Loucy (cell line): Measurements from ENCODE around the gene FCGBP.
"Not testable (repeated sequence)": the region's sequence is repeated elsewhere in the genome, so short reads cannot be mapped to it uniquely, and the experiment has no call there.

ENCODE experiments used
- H2AFZ ChIP-seq: fragments of 200-600 bp; sonication (generic); 2 replicates; pipeline ENCODE4 v1.6.0; 2016; ENCODE audit warnings: antibody characterized with exemption, mild to moderate bottlenecking, low read length, moderate library complexity
- H3F3A ChIP-seq: fragments of 200-600 bp; 2 replicates; pipeline ENCODE4 v1.6.0; 2016; ENCODE audit warnings: antibody characterized with exemption, low read depth, mild to moderate bottlenecking
- H3K27me3 ChIP-seq: fragments of 200-600 bp; sonication (generic); 2 replicates; pipeline ENCODE4 v1.6.1; 2014; ENCODE audit warnings: low read length, mild to moderate bottlenecking; ENCODE audit not compliant: insufficient read depth, poor library complexity, severe bottlenecking
- H3K36me3 ChIP-seq: fragments of 200-600 bp; sonication (generic); 2 replicates; pipeline ENCODE4 v1.6.1; 2016; ENCODE audit warnings: low read length; ENCODE audit not compliant: insufficient read depth
- H3K4me1 ChIP-seq: fragments of 200-600 bp; sonication (generic); 2 replicates; pipeline ENCODE4 v1.5.1; 2014; ENCODE audit warnings: low read length, mild to moderate bottlenecking; ENCODE audit not compliant: insufficient read depth, poor library complexity, severe bottlenecking
- H3K4me2 ChIP-seq: fragments of 200-600 bp; sonication (generic); 2 replicates; pipeline ENCODE4 v1.6.0; 2014; ENCODE audit warnings: antibody characterized with exemption, low read length, low read depth, mild to moderate bottlenecking; ENCODE audit not compliant: poor library complexity, severe bottlenecking
- H3K4me3 ChIP-seq: fragments of 200-600 bp; sonication (generic); 2 replicates; pipeline ENCODE4 v1.5.1; 2014; ENCODE audit warnings: low read length, mild to moderate bottlenecking, mixed read lengths; ENCODE audit not compliant: poor library complexity, severe bottlenecking
- H3K79me2 ChIP-seq: fragments of 200-600 bp; sonication (generic); 2 replicates; pipeline ENCODE4 v1.6.1; 2014; ENCODE audit warnings: low read length; ENCODE audit not compliant: insufficient read depth
- H3K9ac ChIP-seq: fragments of 200-600 bp; sonication (generic); 2 replicates; pipeline ENCODE4 v1.6.0; 2014; ENCODE audit warnings: mild to moderate bottlenecking, low read depth, low read length, moderate library complexity; ENCODE audit not compliant: poor library complexity, severe bottlenecking
- H3K9me2 ChIP-seq: fragments of 200-600 bp; sonication (generic); replicated peaks from 2 replicates; pipeline ENCODE4 v1.6.1; 2016; ENCODE audit warnings: low read depth, low read length, mixed read lengths
- H3K9me3 ChIP-seq: fragments of 200-600 bp; sonication (generic); 2 replicates; pipeline ENCODE4 v1.6.1; 2014; ENCODE audit warnings: mild to moderate bottlenecking, antibody characterized with exemption, low read length, low read depth; ENCODE audit not compliant: insufficient read depth
- H4K20me1 ChIP-seq: fragments of 200-600 bp; sonication (generic); 2 replicates; pipeline ENCODE4 v1.6.0; 2014; ENCODE audit warnings: antibody characterized with exemption, low read length, mild to moderate bottlenecking; ENCODE audit not compliant: insufficient read depth, poor library complexity, severe bottlenecking
- EZH2phosphoT487 ChIP-seq: fragments of 200-600 bp; IDR thresholded peaks from 2 replicates; pipeline ENCODE4 v1.6.1; 2018; ENCODE audit warnings: antibody characterized with exemption, mild to moderate bottlenecking, moderate library complexity, borderline replicate concordance
- TF ChIP-seq, protein P1 (sequence below): fragments of 200-600 bp; sonication (generic); conservative IDR thresholded peaks from 2 replicates; pipeline ENCODE4 v1.5.1; 2014; ENCODE audit warnings: mild to moderate bottlenecking, antibody characterized with exemption, low read length

FCGBP gene

DNA sequence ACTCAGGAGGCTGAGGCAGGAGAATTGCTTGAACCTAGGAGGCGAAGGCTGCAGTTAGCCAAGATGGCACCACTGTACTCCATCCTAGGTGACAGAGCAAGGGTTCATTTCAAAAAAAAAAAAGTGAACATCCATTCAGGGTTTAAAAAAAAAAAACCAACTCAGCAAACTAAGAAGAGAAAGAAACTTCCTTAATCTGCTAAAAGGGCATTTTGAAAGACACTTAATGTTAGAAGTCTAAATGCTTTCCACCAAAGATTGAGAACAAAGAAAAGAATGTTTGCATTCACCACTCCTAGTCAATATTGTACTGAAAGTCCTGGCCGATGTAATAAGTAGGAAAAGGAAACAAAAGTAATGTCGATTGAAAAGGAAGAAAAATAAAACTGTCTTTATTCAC is 29.5 kb upstream of the FCGBP start:
- Histone ChIP-seq H4K20me1 (no peaks in the 10 kb centered on the region), H3K36me3 (no peaks in the 10 kb centered on the region), H3K79me2 (no peaks in the 10 kb centered on the region), H3K4me3 (no peak overlapping the region), H3K9me3 (no peaks in the 10 kb centered on the region), H3K9me2 (no peaks in the 10 kb centered on the region), H3K27me3 (no peaks in the 10 kb centered on the region), H3F3A (no peaks in the 10 kb centered on the region), H3K4me2 (no peak overlapping the region), H2AFZ (no peak overlapping the region), H3K4me1 (no peaks in the 10 kb centered on the region), H3K9ac (no peak overlapping the region)
- TF ChIP-seq, protein P1, sequence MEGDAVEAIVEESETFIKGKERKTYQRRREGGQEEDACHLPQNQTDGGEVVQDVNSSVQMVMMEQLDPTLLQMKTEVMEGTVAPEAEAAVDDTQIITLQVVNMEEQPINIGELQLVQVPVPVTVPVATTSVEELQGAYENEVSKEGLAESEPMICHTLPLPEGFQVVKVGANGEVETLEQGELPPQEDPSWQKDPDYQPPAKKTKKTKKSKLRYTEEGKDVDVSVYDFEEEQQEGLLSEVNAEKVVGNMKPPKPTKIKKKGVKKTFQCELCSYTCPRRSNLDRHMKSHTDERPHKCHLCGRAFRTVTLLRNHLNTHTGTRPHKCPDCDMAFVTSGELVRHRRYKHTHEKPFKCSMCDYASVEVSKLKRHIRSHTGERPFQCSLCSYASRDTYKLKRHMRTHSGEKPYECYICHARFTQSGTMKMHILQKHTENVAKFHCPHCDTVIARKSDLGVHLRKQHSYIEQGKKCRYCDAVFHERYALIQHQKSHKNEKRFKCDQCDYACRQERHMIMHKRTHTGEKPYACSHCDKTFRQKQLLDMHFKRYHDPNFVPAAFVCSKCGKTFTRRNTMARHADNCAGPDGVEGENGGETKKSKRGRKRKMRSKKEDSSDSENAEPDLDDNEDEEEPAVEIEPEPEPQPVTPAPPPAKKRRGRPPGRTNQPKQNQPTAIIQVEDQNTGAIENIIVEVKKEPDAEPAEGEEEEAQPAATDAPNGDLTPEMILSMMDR = no peak
- TF ChIP-seq EZH2phosphoT487 = no peak

DNA sequence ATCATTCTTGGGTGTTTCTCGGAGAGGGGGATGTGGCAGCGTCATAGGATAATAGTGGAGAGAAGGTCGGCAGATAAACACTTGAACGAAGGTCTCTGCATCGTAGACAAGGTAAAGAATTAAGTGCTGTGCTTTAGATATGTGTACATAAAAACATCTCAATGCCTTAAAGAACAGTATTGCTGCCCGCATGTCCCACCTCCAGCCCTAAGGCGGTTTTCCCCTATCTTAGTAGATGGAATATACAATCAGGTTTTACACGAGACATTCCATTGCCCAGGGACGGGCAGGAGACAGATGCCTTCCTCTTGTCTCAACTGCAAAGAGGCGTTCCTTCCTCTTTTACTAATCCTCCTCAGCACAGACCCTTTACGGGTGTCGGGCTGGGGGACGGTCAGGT is 25.0 kb upstream of the FCGBP start:
- not testable (repeated sequence) for H3K4me3 ChIP-seq, H3K36me3 ChIP-seq, H2AFZ ChIP-seq, H3K4me1 ChIP-seq, H3K4me2 ChIP-seq, H3K79me2 ChIP-seq, H3K27me3 ChIP-seq, H3K9me2 ChIP-seq, H3F3A ChIP-seq, H4K20me1 ChIP-seq, H3K9me3 ChIP-seq, H3K9ac ChIP-seq

DNA sequence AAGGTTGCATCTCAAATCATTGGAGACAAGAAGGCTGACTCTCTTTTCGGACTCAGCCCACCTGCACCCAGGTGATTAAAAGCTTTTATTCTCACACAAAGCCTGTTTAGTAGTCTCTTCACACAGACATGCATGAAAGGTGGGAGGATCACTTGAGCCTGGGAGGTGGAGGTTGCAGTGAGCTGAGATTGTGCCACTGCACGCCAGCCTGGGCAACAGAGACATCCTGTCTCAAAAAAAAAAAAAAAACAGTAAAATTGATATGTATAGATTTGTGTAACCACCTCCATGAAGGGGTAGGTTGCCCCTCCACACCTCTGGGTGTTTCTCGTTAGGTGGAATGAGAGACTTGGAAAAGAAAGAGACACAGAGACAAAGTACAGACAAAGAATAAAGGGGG is 24.5 kb upstream of the FCGBP start:
- not testable (repeated sequence) for H3K9ac ChIP-seq, H3K27me3 ChIP-seq, H2AFZ ChIP-seq, H4K20me1 ChIP-seq, H3K4me2 ChIP-seq, H3K4me3 ChIP-seq, H3K36me3 ChIP-seq, H3F3A ChIP-seq, H3K79me2 ChIP-seq, H3K9me3 ChIP-seq, H3K9me2 ChIP-seq
- peaks cover 13% of the 10 kb centered on the region for H3K4me1 ChIP-seq

DNA sequence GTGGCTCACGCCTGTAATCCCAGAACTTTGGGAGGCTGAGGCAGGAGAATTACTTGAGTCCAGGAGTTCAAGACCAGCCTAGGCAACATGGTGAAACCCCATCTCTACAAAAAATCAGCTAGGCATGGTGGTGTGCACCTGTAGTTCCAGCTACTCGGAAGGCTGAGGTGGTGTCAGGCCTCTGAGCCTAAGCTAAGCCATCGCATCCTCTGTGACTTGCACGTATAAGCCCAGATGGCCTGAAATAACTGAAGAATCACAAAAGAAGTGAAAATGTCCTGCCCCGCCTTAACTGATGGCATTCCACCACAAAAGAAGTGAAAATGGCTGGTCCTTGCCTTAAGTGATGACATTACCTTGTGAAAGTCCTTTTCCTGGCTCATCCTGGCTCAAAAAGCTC is 23.5 kb upstream of the FCGBP start:
- H3K9me3 ChIP-seq, H3K9ac ChIP-seq, H3K4me3 ChIP-seq, H3K4me2 ChIP-seq, H3K9me2 ChIP-seq, H2AFZ ChIP-seq, H3K79me2 ChIP-seq, H3F3A ChIP-seq, H3K27me3 ChIP-seq, H3K36me3 ChIP-seq, H4K20me1 ChIP-seq: not testable (repeated sequence)
- H3K4me1 ChIP-seq = peaks cover 22% of the 10 kb centered on the region

DNA sequence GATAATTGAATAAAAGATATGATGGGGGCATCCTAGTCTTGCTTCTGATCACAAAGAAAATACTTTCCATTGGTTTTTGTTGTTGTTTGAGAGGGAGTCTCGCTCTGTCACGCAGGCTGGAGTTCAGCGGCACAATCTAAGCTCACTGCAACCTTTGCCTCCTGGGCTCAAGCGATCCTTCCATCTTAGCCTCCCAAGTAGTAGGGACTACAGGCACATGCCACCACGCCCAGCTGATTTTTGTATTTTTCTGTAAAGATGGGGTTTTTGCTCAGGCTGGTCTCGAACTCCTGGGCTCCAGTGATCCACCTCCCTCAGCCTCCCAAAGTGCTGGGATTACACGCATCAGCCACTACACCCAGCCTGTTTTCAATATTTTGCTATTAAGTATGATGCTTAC is 19.5 kb upstream of the FCGBP start:
- TF ChIP-seq EZH2phosphoT487 = no peak
- TF ChIP-seq, protein P1 = no peak
- Histone ChIP-seq H4K20me1 (no peaks in the 10 kb centered on the region), H3K9me2 (no peaks in the 10 kb centered on the region), H3K4me3 (peak overlapping the region; percentile 53), H3K4me1 (peaks cover 49% of the 10 kb centered on the region), H3K27me3 (no peaks in the 10 kb centered on the region), H3K9ac (peak overlapping the region; percentile 2), H3F3A (no peaks in the 10 kb centered on the region), H3K36me3 (no peaks in the 10 kb centered on the region), H3K9me3 (no peaks in the 10 kb centered on the region), H3K79me2 (no peaks in the 10 kb centered on the region), H2AFZ (no peak overlapping the region), H3K4me2 (peak overlapping the region; percentile 53)
